Skeletal muscle satellite cell (primary cell): ENCODE measurements around the gene TGFB1.

Experiments used
- H3K27me3 ChIP-seq: 2 replicates; pipeline ENCODE4 v1.7.0; 2013; ENCODE audit warnings: low read length; ENCODE audit not compliant: control insufficient read depth, insufficient read depth
- H3K36me3 ChIP-seq: 2 replicates; pipeline ENCODE4 v1.7.0; 2013; ENCODE audit warnings: mild to moderate bottlenecking, control low read depth, low read length; ENCODE audit not compliant: insufficient read depth
- H3K4me1 ChIP-seq: 2 replicates; pipeline ENCODE4 v1.7.0; 2013; ENCODE audit warnings: low read length; ENCODE audit not compliant: control insufficient read depth, insufficient read depth
- H3K4me2 ChIP-seq: 2 replicates; pipeline ENCODE4 v1.7.0; 2013; ENCODE audit warnings: mild to moderate bottlenecking, low read length
- H3K4me3 ChIP-seq: 2 replicates; pipeline ENCODE4 v1.7.0; 2013; ENCODE audit warnings: low read length
- H3K9ac ChIP-seq: 2 replicates; pipeline ENCODE4 v1.7.0; 2013; ENCODE audit warnings: mild to moderate bottlenecking, low read depth, low read length, moderate library complexity
- H3K9me3 ChIP-seq: replicated peaks from 2 replicates; pipeline ENCODE4 v1.7.0; 2013; ENCODE audit warnings: mild to moderate bottlenecking, control low read depth, low read length

Gene TGFB1

GRCh38 chr19:41318696-41319499 lies 34.8 kb downstream of the TGFB1 start:
- Histone ChIP-seq H3K4me3 (no peak overlapping the region), H3K9me3 (no peaks in the 10 kb centered on the region), H3K4me1 (peaks cover 40% of the 10 kb centered on the region), H3K27me3 (no peaks in the 10 kb centered on the region), H3K9ac (no peak overlapping the region), H3K4me2 (no peak overlapping the region), H3K36me3 (peaks cover 59% of the 10 kb centered on the region)

GRCh38 chr19:41316306-41316920 lies 37.3 kb downstream of the TGFB1 start:
- H3K27me3 ChIP-seq: no peaks in the 10 kb centered on the region
- H3K36me3 ChIP-seq: peaks cover 67% of the 10 kb centered on the region

GRCh38 chr19:41311613-41312012 lies 42.1 kb downstream of the TGFB1 start:
- Histone ChIP-seq H3K4me1 (peaks cover 24% of the 10 kb centered on the region), H3K36me3 (peaks cover 45% of the 10 kb centered on the region), H3K4me3 (peak overlapping the region; percentile 79), H3K27me3 (no peaks in the 10 kb centered on the region), H3K9ac (no peak overlapping the region), H3K9me3 (no peaks in the 10 kb centered on the region), H3K4me2 (peak overlapping the region; percentile 91)

More at GRCh38 chr19:41316306-41316920, 37.3 kb downstream of the TGFB1 start:
- Histone ChIP-seq H3K9ac (no peak overlapping the region), H3K4me1 (peaks cover 21% of the 10 kb centered on the region), H3K4me2 (no peak overlapping the region), H3K4me3 (no peak overlapping the region), H3K9me3 (no peaks in the 10 kb centered on the region)

GRCh38 chr19:41311072-41311471 lies 42.6 kb downstream of the TGFB1 start:
- H3K9me3 ChIP-seq: no peaks in the 10 kb centered on the region
- no peaks in the 10 kb centered on the region for H3K27me3 ChIP-seq
- peaks cover 45% of the 10 kb centered on the region for H3K36me3 ChIP-seq
- peaks cover 24% of the 10 kb centered on the region for H3K4me1 ChIP-seq
- peak overlapping the region; percentile 95 for H3K9ac ChIP-seq
- peak overlapping the region; percentile 79 for H3K4me3 ChIP-seq
- peak overlapping the region; percentile 91 for H3K4me2 ChIP-seq

- Histone ChIP-seq H3K4me3 (peak within 1 kb of the TSS; percentile 79), H3K27me3 (no peaks in the 10 kb centered on the region), H3K9me3 (no peaks in the 10 kb centered on the region), H3K36me3 (peaks cover 47% of the 10 kb centered on the region), H3K9ac (peak within 1 kb of the TSS; percentile 95), H3K4me2 (peak within 1 kb of the TSS; percentile 91), H3K4me1 (peaks cover 24% of the 10 kb centered on the region)
These were observed 43.5 kb downstream of the TGFB1 start, which contains the start of gene CCDC97 for GRCh38 chr19:41310033-41310831. TSS of gene CCDC97 (plus strand) at chr19:41310172. CDS start at chr19:41310311, 139 bp downstream.

GRCh38 chr19:41309180-41310032 lies 44.3 kb downstream of the TGFB1 start:
- peak overlapping the region; percentile 95 for H3K9ac ChIP-seq
- H3K36me3 ChIP-seq: peaks cover 55% of the 10 kb centered on the region
- peak overlapping the region; percentile 79 for H3K4me3 ChIP-seq

GRCh38 chr19:41308450-41309179 lies 45.1 kb downstream of the TGFB1 start:
- Histone ChIP-seq H3K27me3 (no peaks in the 10 kb centered on the region), H3K4me3 (peak overlapping the region; percentile 79), H3K4me1 (peaks cover 24% of the 10 kb centered on the region), H3K9ac (peak overlapping the region; percentile 95), H3K36me3 (peaks cover 60% of the 10 kb centered on the region), H3K4me2 (peak overlapping the region; percentile 91), H3K9me3 (no peaks in the 10 kb centered on the region)

More at GRCh38 chr19:41309180-41310032, 44.3 kb downstream of the TGFB1 start:
- peaks cover 24% of the 10 kb centered on the region for H3K4me1 ChIP-seq
- H3K9me3 ChIP-seq: no peaks in the 10 kb centered on the region
- H3K27me3 ChIP-seq: no peaks in the 10 kb centered on the region
- H3K4me2 ChIP-seq: peak overlapping the region; percentile 91

GRCh38 chr19:41307954-41308449 lies 45.7 kb downstream of the TGFB1 start:
- Histone ChIP-seq H3K4me3 (no peak overlapping the region), H3K27me3 (no peaks in the 10 kb centered on the region), H3K4me2 (no peak overlapping the region), H3K4me1 (peaks cover 24% of the 10 kb centered on the region), H3K9ac (peak overlapping the region; percentile 49), H3K9me3 (no peaks in the 10 kb centered on the region), H3K36me3 (peaks cover 60% of the 10 kb centered on the region)

GRCh38 chr19:41307090-41307875 lies 46.4 kb downstream of the TGFB1 start:
- Histone ChIP-seq H3K4me1 (peaks cover 24% of the 10 kb centered on the region), H3K4me3 (no peak overlapping the region), H3K9me3 (no peaks in the 10 kb centered on the region), H3K9ac (no peak overlapping the region), H3K27me3 (no peaks in the 10 kb centered on the region), H3K4me2 (no peak overlapping the region), H3K36me3 (peaks cover 60% of the 10 kb centered on the region)
